DLD1 (cell line): ENCODE measurements around the gene ULBP1.
"Not testable (repeated sequence)": the region's sequence is repeated elsewhere in the genome, so short reads cannot be mapped to it uniquely, and the experiment has no call there.

Experiments
- in situ Hi-C: cut with HindIII; loops from 2 replicates; pipeline ENCODE4 v1.10.0; 2017; ENCODE audit warnings: low sequenced_read_pairs

ULBP1 gene

GRCh38 chr6:149969635-149970034 lies 5.9 kb downstream of the ULBP1 start:
- in situ Hi-C loops: no loop called here

- in situ Hi-C loops: not testable (repeated sequence)
These were observed 10.7 kb downstream of the ULBP1 start for GRCh38 chr6:149974394-149974793.

- in situ Hi-C loops: no loop called here
These were observed 11.1 kb downstream of the ULBP1 start for GRCh38 chr6:149974825-149975224.

GRCh38 chr6:149975400-149975799 lies 11.7 kb downstream of the ULBP1 start:
- in situ Hi-C loops: no loop called here

- in situ Hi-C loops: no loop called here
These were observed 13.5 kb downstream of the ULBP1 start for GRCh38 chr6:149977221-149977620.

- in situ Hi-C loops: no loop called here
These were observed 14.9 kb downstream of the ULBP1 start for GRCh38 chr6:149978610-149979009.

- in situ Hi-C loops: no loop called here
These were observed 15.6 kb downstream of the ULBP1 start for GRCh38 chr6:149979293-149979692.

- in situ Hi-C loops: no loop called here
These were observed 19.4 kb downstream of the ULBP1 start for GRCh38 chr6:149983145-149983544.

GRCh38 chr6:149984773-149985172 lies 21.0 kb downstream of the ULBP1 start:
- in situ Hi-C loops: no loop called here

- in situ Hi-C loops: no loop called here
These were observed 21.8 kb downstream of the ULBP1 start for GRCh38 chr6:149985481-149985937.

GRCh38 chr6:149987602-149988107 lies 23.9 kb downstream of the ULBP1 start:
- in situ Hi-C loops: no loop called here

- in situ Hi-C loops: no loop called here
These were observed 25.0 kb downstream of the ULBP1 start for GRCh38 chr6:149988550-149989346.

GRCh38 chr6:149990212-149990660 lies 26.5 kb downstream of the ULBP1 start:
- in situ Hi-C loops: no loop called here

GRCh38 chr6:149990661-149991471 lies 27.1 kb downstream of the ULBP1 start:
- in situ Hi-C loops: no loop called here

GRCh38 chr6:149991472-149991795 lies 27.7 kb downstream of the ULBP1 start:
- in situ Hi-C loops: not testable (repeated sequence)

GRCh38 chr6:149991838-149992237 lies 28.1 kb downstream of the ULBP1 start:
- in situ Hi-C loops: no loop called here

GRCh38 chr6:149995235-149995750 lies 31.6 kb downstream of the ULBP1 start:
- in situ Hi-C loops: no loop called here

GRCh38 chr6:149995971-149996370 lies 32.2 kb downstream of the ULBP1 start:
- in situ Hi-C loops: no loop called here

GRCh38 chr6:149999636-150000035 lies 35.9 kb downstream of the ULBP1 start:
- in situ Hi-C loops: no loop called here

- in situ Hi-C loops: no loop called here
These were observed 37.7 kb downstream of the ULBP1 start for GRCh38 chr6:150001295-150002008.

GRCh38 chr6:150002710-150003109 lies 39.0 kb downstream of the ULBP1 start:
- in situ Hi-C loops: no loop called here
